Keratinocyte (primary cell): ENCODE data around the gene SKOR1.

Source experiments
- EZH2 ChIP-seq: IDR thresholded peaks from one replicate; pipeline ENCODE4 v1.6.1; 2012; ENCODE audit warnings: inconsistent platforms, mild to moderate bottlenecking, low read length, moderate library complexity
- TF ChIP-seq, protein P1 (sequence below), 3 experiments: IDR thresholded peaks in 1 of 3; conservative IDR thresholded peaks in 1 of 3; optimal IDR thresholded peaks in 1 of 3; 2 replicates in 2 of 3; 3 replicates in 1 of 3; pipeline versions ENCODE3 to v1.5.1; 2011; ENCODE audit warnings: low read length in 3 of 3, mild to moderate bottlenecking in 3 of 3, moderate library complexity in 2 of 3, control low read depth in 1 of 3, inconsistent platforms in 1 of 3; ENCODE audit not compliant: insufficient read depth in 2 of 3; ENCODE audit errors: extremely low read depth in 1 of 3

DNA sequence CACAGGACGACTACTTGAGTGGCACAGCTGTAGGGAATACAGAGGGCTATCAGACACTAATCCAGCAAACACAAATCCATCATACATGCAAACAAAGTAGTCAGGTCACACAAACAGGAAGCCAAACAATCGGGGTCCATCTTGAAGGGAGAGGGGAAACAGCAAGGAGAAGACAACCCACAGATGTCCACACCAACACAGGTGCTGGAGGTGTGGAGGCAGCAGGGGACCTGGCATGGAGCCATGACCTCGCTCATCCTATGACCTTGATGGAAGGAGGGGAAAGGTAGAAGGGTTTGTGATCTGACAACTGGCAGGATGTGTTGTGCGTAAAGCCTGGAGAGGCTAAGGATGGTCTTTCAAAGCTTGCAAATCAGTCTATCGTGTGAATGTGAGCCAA lies 39.9 kb upstream of the SKOR1 start:
- no peak for TF ChIP-seq EZH2
- TF ChIP-seq, protein P1, sequence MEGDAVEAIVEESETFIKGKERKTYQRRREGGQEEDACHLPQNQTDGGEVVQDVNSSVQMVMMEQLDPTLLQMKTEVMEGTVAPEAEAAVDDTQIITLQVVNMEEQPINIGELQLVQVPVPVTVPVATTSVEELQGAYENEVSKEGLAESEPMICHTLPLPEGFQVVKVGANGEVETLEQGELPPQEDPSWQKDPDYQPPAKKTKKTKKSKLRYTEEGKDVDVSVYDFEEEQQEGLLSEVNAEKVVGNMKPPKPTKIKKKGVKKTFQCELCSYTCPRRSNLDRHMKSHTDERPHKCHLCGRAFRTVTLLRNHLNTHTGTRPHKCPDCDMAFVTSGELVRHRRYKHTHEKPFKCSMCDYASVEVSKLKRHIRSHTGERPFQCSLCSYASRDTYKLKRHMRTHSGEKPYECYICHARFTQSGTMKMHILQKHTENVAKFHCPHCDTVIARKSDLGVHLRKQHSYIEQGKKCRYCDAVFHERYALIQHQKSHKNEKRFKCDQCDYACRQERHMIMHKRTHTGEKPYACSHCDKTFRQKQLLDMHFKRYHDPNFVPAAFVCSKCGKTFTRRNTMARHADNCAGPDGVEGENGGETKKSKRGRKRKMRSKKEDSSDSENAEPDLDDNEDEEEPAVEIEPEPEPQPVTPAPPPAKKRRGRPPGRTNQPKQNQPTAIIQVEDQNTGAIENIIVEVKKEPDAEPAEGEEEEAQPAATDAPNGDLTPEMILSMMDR (optimal IDR thresholded peaks at IDR 0.05 in 1 of 3, IDR thresholded peaks at IDR 0.05 in 1 of 3, conservative IDR thresholded peaks at IDR 0.05 in 1 of 3; ENCODE audit: extremely low read depth in 1 of 3, insufficient read depth in 2 of 3, low read length in 3 of 3) = no peak
